GM23338 (cell line): ENCODE measurements around the gene FGA. TPM values are rescaled to one million over a fixed set of nuclear protein-coding genes. Genes with fewer than 3 reads are reported as not detected.

ENCODE experiments used
- ATAC-seq: fragments of 200-7000 bp; cut with Tn5 transposase; 3 replicates; pipeline ENCODE4 v1.9.1; 2020
- DNase-seq: peaks from one replicate; pipeline ENCODE4 v3.0.0-alpha.2; 2015; ENCODE audit warnings: low spot score
- H2AFZ ChIP-seq: fragments of 200-600 bp; sonication (generic); 2 replicates; pipeline ENCODE4 v1.8.0; 2016; ENCODE audit warnings: antibody characterized with exemption, mild to moderate bottlenecking, moderate library complexity
- H3F3A ChIP-seq: fragments of 200-600 bp; sonication (generic); replicated peaks from 2 replicates; pipeline ENCODE4 v1.8.0; 2017; ENCODE audit warnings: antibody characterized with exemption, mixed run types, low read depth
- H3K27ac ChIP-seq: fragments of 200-600 bp; sonication (generic); 2 replicates; pipeline ENCODE4 v1.6.1; 2016; ENCODE audit warnings: low read depth
- H3K27me3 ChIP-seq: fragments of 200-600 bp; sonication (generic); 2 replicates; pipeline ENCODE4 v1.8.0; 2016; ENCODE audit warnings: mild to moderate bottlenecking, mixed run types, moderate library complexity; ENCODE audit not compliant: insufficient read depth
- H3K36me3 ChIP-seq: fragments of 200-600 bp; sonication (generic); 2 replicates; pipeline ENCODE4 v1.8.0; 2016; ENCODE audit warnings: mild to moderate bottlenecking; ENCODE audit not compliant: insufficient read depth
- H3K4me1 ChIP-seq: fragments of 200-600 bp; sonication (generic); 2 replicates; pipeline ENCODE4 v1.8.0; 2016; ENCODE audit warnings: mild to moderate bottlenecking, moderate library complexity; ENCODE audit not compliant: insufficient read depth
- H3K4me2 ChIP-seq: fragments of 200-600 bp; sonication (generic); 2 replicates; pipeline ENCODE4 v1.7.1; 2017; ENCODE audit warnings: mixed run types
- H3K4me3 ChIP-seq: fragments of 200-600 bp; sonication (generic); 2 replicates; pipeline ENCODE4 v1.6.1; 2016; ENCODE audit warnings: mixed run types
- H3K79me2 ChIP-seq: fragments of 200-600 bp; sonication (generic); replicated peaks from 2 replicates; pipeline ENCODE4 v1.8.0; 2017; ENCODE audit warnings: mild to moderate bottlenecking; ENCODE audit not compliant: insufficient read depth
- H3K9me2 ChIP-seq: fragments of 200-600 bp; sonication (generic); 2 replicates; pipeline ENCODE4 v1.8.0; 2017; ENCODE audit not compliant: insufficient read depth
- H4K20me1 ChIP-seq: fragments of 200-600 bp; sonication (generic); replicated peaks from 2 replicates; pipeline ENCODE4 v1.8.0; 2017; ENCODE audit warnings: mild to moderate bottlenecking; ENCODE audit not compliant: insufficient read depth
- H3K27ac Mint-ChIP-seq: 2 replicates; pipeline ENCODE4 v1.8.0; 2020; ENCODE audit warnings: inconsistent platforms, mild to moderate bottlenecking, moderate library complexity, mixed read lengths
- H3K27me3 Mint-ChIP-seq: 3 replicates; pipeline ENCODE4 v1.8.0; 2022; ENCODE audit warnings: low read depth, mild to moderate bottlenecking, moderate library complexity, mixed read lengths, inconsistent platforms; ENCODE audit not compliant: insufficient read depth, poor library complexity
- H3K36me3 Mint-ChIP-seq: 3 replicates; pipeline ENCODE4 v1.8.0; 2021; ENCODE audit warnings: low read depth, mild to moderate bottlenecking, inconsistent platforms, moderate library complexity, mixed read lengths
- H3K4me1 Mint-ChIP-seq: 3 replicates; pipeline ENCODE4 v1.8.0; 2020; ENCODE audit warnings: mild to moderate bottlenecking, inconsistent platforms, mixed read lengths
- H3K4me3 Mint-ChIP-seq: 3 replicates; pipeline ENCODE4 v1.8.0; 2021; ENCODE audit warnings: moderate library complexity, mild to moderate bottlenecking, inconsistent platforms, mixed read lengths
- H3K9me3 Mint-ChIP-seq: 3 replicates; pipeline ENCODE4 v1.8.0; 2020; ENCODE audit warnings: moderate library complexity, mild to moderate bottlenecking, inconsistent platforms, mixed read lengths
- CREB1 ChIP-seq: fragments of 250-450 bp; sonication (Bioruptor Pico); IDR thresholded peaks from 2 replicates; pipeline ENCODE4 v1.5.0; 2020; ENCODE audit warnings: low read depth, mild to moderate bottlenecking, moderate library complexity
- EZH2 ChIP-seq: fragments of 200-600 bp; sonication (generic); IDR thresholded peaks from one replicate; pipeline ENCODE4 v1.8.0; 2017; ENCODE audit warnings: antibody characterized with exemption, mild to moderate bottlenecking, low read depth; ENCODE audit not compliant: unreplicated experiment
- EZH2phosphoT487 ChIP-seq: fragments of 200-600 bp; sonication (generic); IDR thresholded peaks from one replicate; pipeline ENCODE4 v1.8.1; 2018; ENCODE audit warnings: antibody characterized with exemption; ENCODE audit not compliant: unreplicated experiment
- JUNB ChIP-seq: IDR thresholded peaks from one replicate; pipeline ENCODE4 v1.6.1; 2016; ENCODE audit warnings: antibody characterized with exemption; ENCODE audit not compliant: unreplicated experiment
- NANOG ChIP-seq: IDR thresholded peaks from 2 replicates; pipeline ENCODE4 v1.6.1; 2016; ENCODE audit warnings: antibody characterized with exemption, borderline replicate concordance
- POLR2AphosphoS5 ChIP-seq: IDR thresholded peaks from 2 replicates; pipeline ENCODE4 v1.6.1; 2016; ENCODE audit warnings: antibody characterized with exemption, low read depth
- STAT1 ChIP-seq: IDR thresholded peaks from one replicate; pipeline ENCODE4 v1.6.1; 2016; ENCODE audit warnings: antibody characterized with exemption; ENCODE audit not compliant: unreplicated experiment
- ZNF114 ChIP-seq: fragments of 250-450 bp; sonication (Bioruptor Pico); IDR thresholded peaks from 2 replicates; pipeline ENCODE4 v1.5.0; 2020; ENCODE audit warnings: mild to moderate bottlenecking, moderate library complexity
- ZNF331 ChIP-seq: fragments of 250-450 bp; sonication (Bioruptor Pico); IDR thresholded peaks from 2 replicates; pipeline ENCODE4 v1.5.0; 2020; ENCODE audit warnings: low read depth, mild to moderate bottlenecking, moderate library complexity
- polyA plus RNA-seq: library from polyadenylated mRNA; unstranded; fragments of >200 nt; fragmentation: Nextera tagmentation; extraction: Ambion mirVana; gene quantifications from 2 replicates; pipeline ENCODE4 v1.2.1, GENCODE V29; 2016
- total RNA-seq: library from RNA; depleted of rRNA; stranded (reverse); fragments of >200 nt; shearing (Covaris generic); gene quantifications from 2 replicates; pipeline ENCODE4 v1.2.3, GENCODE V29; 2014
- TF ChIP-seq, protein P1 (sequence below), 2 experiments: fragments of 200-600 bp in 1 of 2; sonication (generic) in 1 of 2; conservative IDR thresholded peaks; 2 replicates each; pipeline versions ENCODE4 v1.5.1 to v1.6.1; 2016 to 2017; ENCODE audit warnings: antibody characterized with exemption in 2 of 2, low read depth in 2 of 2, mild to moderate bottlenecking in 2 of 2, moderate library complexity in 1 of 2
- TF ChIP-seq, protein P2 (sequence below): IDR thresholded peaks from one replicate; pipeline ENCODE4 v1.6.1; 2018; ENCODE audit warnings: antibody characterized with exemption; ENCODE audit not compliant: unreplicated experiment
- TF ChIP-seq, protein P3 (sequence below): IDR thresholded peaks from 2 replicates; pipeline ENCODE4 v1.6.1; 2016; ENCODE audit warnings: antibody characterized with exemption
- TF ChIP-seq, protein P4 (sequence below): fragments of 250-450 bp; sonication (Bioruptor Pico); IDR thresholded peaks from 2 replicates; pipeline ENCODE4 v1.5.0; 2020; ENCODE audit warnings: mild to moderate bottlenecking, moderate library complexity

FGA gene
- total and polyA plus RNA-seq, 2 experiments from 2014 or later: not detected

DNA sequence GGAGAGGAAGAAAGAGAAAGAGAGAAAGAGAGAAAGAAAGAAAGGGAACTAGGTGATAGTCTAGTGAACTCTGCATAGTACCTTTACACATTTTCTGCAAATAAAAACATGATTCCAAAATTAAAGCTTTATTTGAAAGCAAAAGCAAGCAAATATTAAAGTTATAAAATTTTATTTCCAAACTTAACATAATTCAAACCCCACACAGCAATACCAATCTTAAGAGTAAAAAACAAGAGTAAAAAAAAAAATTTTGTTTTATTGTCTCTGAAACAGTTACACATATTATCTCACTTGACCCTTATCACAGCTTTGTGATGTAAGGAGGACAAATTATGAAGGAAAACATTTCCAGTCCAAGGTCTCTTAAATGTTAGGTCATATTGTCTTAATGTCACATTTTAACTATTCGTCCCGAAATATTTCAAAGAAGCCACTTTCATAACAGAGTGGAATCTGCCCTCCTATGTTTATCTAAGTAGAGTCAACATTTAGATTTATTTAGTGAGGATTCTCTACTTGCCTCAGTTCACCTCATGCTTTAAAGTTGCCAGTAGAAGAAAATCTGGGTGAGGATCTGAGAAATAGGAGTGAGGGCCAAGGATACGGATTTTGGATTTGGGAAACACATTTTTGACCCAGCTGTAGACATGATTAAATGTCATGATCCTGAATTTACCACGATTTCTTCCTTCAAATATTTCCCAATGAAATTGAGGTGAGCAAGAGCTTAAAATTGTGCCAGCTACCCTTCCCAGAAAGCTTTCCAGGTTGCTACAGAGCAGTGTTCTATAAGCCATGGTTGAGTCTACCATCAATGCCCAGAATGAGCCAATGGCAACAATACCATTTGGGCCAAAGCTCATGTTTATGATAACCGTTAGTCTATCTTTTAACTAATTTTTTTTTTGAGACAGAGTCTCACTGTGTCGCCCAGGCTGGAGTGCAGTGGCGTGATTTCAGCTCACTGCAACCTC, 7.5 kb upstream of the FGA start:
- no peak overlapping the region for H3K27ac Mint-ChIP-seq
- no peaks in the 10 kb centered on the region for H3K36me3 ChIP-seq
- H3K27ac ChIP-seq: no peak overlapping the region
- H3K4me3 Mint-ChIP-seq: no peak overlapping the region
- H3K4me2 ChIP-seq: no peak overlapping the region
- no peak for ATAC-seq
- H3K4me1 Mint-ChIP-seq: peaks cover 4% of the 10 kb centered on the region; the same call in 1 of the 3 replicates
- no peaks in the 10 kb centered on the region for H3K27me3 ChIP-seq
- H3F3A ChIP-seq: no peaks in the 10 kb centered on the region
- H3K9me2 ChIP-seq: no peaks in the 10 kb centered on the region
- H2AFZ ChIP-seq: peak overlapping the region; percentile 70; the same call in 1 of the 2 replicates
- H3K4me3 ChIP-seq: no peak overlapping the region
- no peaks in the 10 kb centered on the region for H4K20me1 ChIP-seq
- no peaks in the 10 kb centered on the region for H3K9me3 Mint-ChIP-seq
- no peak for TF ChIP-seq NANOG
- TF ChIP-seq STAT1: no peak
- TF ChIP-seq ZNF331 (CRISPR knock-in tag): no peak
- TF ChIP-seq ZNF114 (CRISPR knock-in tag): no peak
- no peak for TF ChIP-seq EZH2phosphoT487
- TF ChIP-seq JUNB: no peak
- TF ChIP-seq, protein P1, sequence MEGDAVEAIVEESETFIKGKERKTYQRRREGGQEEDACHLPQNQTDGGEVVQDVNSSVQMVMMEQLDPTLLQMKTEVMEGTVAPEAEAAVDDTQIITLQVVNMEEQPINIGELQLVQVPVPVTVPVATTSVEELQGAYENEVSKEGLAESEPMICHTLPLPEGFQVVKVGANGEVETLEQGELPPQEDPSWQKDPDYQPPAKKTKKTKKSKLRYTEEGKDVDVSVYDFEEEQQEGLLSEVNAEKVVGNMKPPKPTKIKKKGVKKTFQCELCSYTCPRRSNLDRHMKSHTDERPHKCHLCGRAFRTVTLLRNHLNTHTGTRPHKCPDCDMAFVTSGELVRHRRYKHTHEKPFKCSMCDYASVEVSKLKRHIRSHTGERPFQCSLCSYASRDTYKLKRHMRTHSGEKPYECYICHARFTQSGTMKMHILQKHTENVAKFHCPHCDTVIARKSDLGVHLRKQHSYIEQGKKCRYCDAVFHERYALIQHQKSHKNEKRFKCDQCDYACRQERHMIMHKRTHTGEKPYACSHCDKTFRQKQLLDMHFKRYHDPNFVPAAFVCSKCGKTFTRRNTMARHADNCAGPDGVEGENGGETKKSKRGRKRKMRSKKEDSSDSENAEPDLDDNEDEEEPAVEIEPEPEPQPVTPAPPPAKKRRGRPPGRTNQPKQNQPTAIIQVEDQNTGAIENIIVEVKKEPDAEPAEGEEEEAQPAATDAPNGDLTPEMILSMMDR (conservative IDR thresholded peaks at IDR 0.05; ENCODE audit: low read depth in 2 of 2): no peak
- TF ChIP-seq, protein P2, sequence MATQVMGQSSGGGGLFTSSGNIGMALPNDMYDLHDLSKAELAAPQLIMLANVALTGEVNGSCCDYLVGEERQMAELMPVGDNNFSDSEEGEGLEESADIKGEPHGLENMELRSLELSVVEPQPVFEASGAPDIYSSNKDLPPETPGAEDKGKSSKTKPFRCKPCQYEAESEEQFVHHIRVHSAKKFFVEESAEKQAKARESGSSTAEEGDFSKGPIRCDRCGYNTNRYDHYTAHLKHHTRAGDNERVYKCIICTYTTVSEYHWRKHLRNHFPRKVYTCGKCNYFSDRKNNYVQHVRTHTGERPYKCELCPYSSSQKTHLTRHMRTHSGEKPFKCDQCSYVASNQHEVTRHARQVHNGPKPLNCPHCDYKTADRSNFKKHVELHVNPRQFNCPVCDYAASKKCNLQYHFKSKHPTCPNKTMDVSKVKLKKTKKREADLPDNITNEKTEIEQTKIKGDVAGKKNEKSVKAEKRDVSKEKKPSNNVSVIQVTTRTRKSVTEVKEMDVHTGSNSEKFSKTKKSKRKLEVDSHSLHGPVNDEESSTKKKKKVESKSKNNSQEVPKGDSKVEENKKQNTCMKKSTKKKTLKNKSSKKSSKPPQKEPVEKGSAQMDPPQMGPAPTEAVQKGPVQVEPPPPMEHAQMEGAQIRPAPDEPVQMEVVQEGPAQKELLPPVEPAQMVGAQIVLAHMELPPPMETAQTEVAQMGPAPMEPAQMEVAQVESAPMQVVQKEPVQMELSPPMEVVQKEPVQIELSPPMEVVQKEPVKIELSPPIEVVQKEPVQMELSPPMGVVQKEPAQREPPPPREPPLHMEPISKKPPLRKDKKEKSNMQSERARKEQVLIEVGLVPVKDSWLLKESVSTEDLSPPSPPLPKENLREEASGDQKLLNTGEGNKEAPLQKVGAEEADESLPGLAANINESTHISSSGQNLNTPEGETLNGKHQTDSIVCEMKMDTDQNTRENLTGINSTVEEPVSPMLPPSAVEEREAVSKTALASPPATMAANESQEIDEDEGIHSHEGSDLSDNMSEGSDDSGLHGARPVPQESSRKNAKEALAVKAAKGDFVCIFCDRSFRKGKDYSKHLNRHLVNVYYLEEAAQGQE: no peak
- TF ChIP-seq CREB1 (CRISPR knock-in tag): no peak
- no peak for TF ChIP-seq EZH2
- TF ChIP-seq POLR2AphosphoS5: no peak
- TF ChIP-seq, protein P3, sequence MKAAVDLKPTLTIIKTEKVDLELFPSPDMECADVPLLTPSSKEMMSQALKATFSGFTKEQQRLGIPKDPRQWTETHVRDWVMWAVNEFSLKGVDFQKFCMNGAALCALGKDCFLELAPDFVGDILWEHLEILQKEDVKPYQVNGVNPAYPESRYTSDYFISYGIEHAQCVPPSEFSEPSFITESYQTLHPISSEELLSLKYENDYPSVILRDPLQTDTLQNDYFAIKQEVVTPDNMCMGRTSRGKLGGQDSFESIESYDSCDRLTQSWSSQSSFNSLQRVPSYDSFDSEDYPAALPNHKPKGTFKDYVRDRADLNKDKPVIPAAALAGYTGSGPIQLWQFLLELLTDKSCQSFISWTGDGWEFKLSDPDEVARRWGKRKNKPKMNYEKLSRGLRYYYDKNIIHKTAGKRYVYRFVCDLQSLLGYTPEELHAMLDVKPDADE: no peak
- TF ChIP-seq, protein P4, sequence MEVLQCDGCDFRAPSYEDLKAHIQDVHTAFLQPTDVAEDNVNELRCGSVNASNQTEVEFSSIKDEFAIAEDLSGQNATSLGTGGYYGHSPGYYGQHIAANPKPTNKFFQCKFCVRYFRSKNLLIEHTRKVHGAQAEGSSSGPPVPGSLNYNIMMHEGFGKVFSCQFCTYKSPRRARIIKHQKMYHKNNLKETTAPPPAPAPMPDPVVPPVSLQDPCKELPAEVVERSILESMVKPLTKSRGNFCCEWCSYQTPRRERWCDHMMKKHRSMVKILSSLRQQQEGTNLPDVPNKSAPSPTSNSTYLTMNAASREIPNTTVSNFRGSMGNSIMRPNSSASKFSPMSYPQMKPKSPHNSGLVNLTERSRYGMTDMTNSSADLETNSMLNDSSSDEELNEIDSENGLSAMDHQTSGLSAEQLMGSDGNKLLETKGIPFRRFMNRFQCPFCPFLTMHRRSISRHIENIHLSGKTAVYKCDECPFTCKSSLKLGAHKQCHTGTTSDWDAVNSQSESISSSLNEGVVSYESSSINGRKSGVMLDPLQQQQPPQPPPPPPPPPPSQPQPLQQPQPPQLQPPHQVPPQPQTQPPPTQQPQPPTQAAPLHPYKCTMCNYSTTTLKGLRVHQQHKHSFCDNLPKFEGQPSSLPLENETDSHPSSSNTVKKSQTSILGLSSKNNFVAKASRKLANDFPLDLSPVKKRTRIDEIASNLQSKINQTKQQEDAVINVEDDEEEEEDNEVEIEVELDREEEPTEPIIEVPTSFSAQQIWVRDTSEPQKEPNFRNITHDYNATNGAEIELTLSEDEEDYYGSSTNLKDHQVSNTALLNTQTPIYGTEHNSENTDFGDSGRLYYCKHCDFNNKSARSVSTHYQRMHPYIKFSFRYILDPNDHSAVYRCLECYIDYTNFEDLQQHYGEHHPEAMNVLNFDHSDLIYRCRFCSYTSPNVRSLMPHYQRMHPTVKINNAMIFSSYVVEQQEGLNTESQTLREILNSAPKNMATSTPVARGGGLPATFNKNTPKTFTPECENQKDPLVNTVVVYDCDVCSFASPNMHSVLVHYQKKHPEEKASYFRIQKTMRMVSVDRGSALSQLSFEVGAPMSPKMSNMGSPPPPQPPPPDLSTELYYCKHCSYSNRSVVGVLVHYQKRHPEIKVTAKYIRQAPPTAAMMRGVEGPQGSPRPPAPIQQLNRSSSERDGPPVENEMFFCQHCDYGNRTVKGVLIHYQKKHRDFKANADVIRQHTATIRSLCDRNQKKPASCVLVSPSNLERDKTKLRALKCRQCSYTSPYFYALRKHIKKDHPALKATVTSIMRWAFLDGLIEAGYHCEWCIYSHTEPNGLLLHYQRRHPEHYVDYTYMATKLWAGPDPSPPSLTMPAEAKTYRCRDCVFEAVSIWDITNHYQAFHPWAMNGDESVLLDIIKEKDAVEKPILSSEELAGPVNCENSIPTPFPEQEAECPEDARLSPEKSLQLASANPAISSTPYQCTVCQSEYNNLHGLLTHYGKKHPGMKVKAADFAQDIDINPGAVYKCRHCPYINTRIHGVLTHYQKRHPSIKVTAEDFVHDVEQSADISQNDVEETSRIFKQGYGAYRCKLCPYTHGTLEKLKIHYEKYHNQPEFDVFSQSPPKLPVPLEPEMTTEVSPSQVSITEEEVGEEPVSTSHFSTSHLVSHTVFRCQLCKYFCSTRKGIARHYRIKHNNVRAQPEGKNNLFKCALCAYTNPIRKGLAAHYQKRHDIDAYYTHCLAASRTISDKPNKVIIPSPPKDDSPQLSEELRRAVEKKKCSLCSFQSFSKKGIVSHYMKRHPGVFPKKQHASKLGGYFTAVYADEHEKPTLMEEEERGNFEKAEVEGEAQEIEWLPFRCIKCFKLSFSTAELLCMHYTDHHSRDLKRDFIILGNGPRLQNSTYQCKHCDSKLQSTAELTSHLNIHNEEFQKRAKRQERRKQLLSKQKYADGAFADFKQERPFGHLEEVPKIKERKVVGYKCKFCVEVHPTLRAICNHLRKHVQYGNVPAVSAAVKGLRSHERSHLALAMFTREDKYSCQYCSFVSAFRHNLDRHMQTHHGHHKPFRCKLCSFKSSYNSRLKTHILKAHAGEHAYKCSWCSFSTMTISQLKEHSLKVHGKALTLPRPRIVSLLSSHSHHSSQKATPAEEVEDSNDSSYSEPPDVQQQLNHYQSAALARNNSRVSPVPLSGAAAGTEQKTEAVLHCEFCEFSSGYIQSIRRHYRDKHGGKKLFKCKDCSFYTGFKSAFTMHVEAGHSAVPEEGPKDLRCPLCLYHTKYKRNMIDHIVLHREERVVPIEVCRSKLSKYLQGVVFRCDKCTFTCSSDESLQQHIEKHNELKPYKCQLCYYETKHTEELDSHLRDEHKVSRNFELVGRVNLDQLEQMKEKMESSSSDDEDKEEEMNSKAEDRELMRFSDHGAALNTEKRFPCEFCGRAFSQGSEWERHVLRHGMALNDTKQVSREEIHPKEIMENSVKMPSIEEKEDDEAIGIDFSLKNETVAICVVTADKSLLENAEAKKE (CRISPR knock-in tag): no peak
- no peak for DNase-seq
- peaks cover 2% of the 10 kb centered on the region for H3K27me3 Mint-ChIP-seq
- H3K4me1 ChIP-seq: 0 out of 2 replicates have a peak, but pooled peaks cover 3% of the 10 kb centered on the region
- H3K36me3 Mint-ChIP-seq: no peaks in the 10 kb centered on the region
- H3K79me2 ChIP-seq: no peaks in the 10 kb centered on the region
